SK-N-DZ (cell line): ENCODE measurements around the gene BHLHE40.
"Not testable (repeated sequence)": the region's sequence is repeated elsewhere in the genome, so short reads cannot be mapped to it uniquely, and the experiment has no call there.

Source experiments
- DNase-seq: peaks from one replicate; pipeline ENCODE4 v3.0.0-alpha.2; 2015; ENCODE audit warnings: low spot score

Gene BHLHE40

GRCh38 chr3:4961865-4962264, 17.4 kb upstream of the BHLHE40 start:
- DNase-seq, result not testable (repeated sequence)

- DNase-seq, result no peak
Measured at GRCh38 chr3:4963669-4964570, 15.3 kb upstream of the BHLHE40 start.

GRCh38 chr3:4966006-4966405, 13.2 kb upstream of the BHLHE40 start:
- DNase-seq, result not testable (repeated sequence)

- DNase-seq, result not testable (repeated sequence)
Measured at GRCh38 chr3:4967683-4968082, 11.6 kb upstream of the BHLHE40 start.

GRCh38 chr3:4971437-4971836, 7.8 kb upstream of the BHLHE40 start:
- not testable (repeated sequence) for DNase-seq

GRCh38 chr3:4971838-4972237, 7.4 kb upstream of the BHLHE40 start:
- no peak for DNase-seq

- DNase-seq, result no peak
Measured at GRCh38 chr3:4972652-4973643, 6.3 kb upstream of the BHLHE40 start.

GRCh38 chr3:4974154-4974553, 5.1 kb upstream of the BHLHE40 start:
- DNase-seq, result no peak

- DNase-seq, result peak; percentile 65
Measured at GRCh38 chr3:4976109-4976508, 3.1 kb upstream of the BHLHE40 start.

- DNase-seq, result peak; percentile 49
Measured at GRCh38 chr3:4977001-4977852, 2.0 kb upstream of the BHLHE40 start.

GRCh38 chr3:4977853-4978203, 1.4 kb upstream of the BHLHE40 start:
- DNase-seq, result peak; percentile 39

- peak; percentile 81 for DNase-seq
Measured at GRCh38 chr3:4978204-4978965, 852 bp upstream of the BHLHE40 start.

GRCh38 chr3:4978966-4979427, 240 bp upstream of the BHLHE40 start:
- DNase-seq, result peak; percentile 68

GRCh38 chr3:4980229-4981203, 1.3 kb downstream of the BHLHE40 start:
- peak; percentile 73 for DNase-seq

- DNase-seq, result no peak
Measured at GRCh38 chr3:4981294-4981664, 2.0 kb downstream of the BHLHE40 start.

- no peak for DNase-seq
Measured at GRCh38 chr3:4981665-4982494, 2.6 kb downstream of the BHLHE40 start.

- no peak for DNase-seq
Measured at GRCh38 chr3:4982773-4983738, 3.8 kb downstream of the BHLHE40 start.
